HS-5 (cell line): ENCODE measurements around the gene SGSH.

Source experiments
- DNase-seq: peaks from one replicate; pipeline ENCODE4 v3.0.0-alpha.2; 2012; ENCODE audit warnings: low read depth

The SGSH gene

GRCh38 chr17:80183581-80184422, 36.3 kb downstream of the SGSH start:
- no peak for DNase-seq

DNA sequence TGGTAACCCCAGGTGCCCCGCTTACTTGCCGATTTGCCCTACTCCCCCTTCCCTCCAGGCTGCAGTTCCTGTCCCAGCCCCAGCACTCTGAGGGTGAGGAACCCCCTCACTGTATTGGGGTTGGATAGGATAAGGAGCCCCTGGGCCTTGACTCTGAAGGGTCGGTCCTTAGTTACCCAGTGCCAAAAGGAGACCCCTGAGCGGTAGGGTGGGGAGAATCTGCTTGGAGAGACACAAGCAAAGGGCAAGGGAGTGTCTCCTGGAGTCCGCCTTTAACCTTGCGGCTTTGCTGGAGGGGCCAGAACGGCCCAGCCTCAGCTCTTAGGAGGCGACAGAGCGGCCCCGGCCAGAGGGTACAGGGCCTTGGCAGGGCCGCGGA, 37.3 kb downstream of the SGSH start:
- no peak for DNase-seq

- DNase-seq = no peak
Measured at GRCh38 chr17:80182118-80182844, 37.9 kb downstream of the SGSH start.

DNA sequence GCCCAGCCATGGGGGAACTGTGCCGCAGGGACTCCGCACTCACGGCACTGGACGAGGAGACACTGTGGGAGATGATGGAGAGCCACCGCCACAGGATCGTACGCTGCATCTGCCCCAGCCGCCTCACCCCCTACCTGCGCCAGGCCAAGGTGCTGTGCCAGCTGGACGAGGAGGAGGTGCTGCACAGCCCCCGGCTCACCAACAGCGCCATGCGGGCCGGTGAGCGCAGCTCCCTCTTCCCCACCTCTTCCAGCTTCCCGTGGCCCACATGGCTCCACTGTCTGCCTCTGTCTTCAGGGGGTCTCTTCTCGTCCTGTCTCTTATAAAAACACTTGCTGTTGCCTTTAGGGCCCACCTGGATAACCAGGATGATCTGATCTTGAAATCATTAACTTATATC, 38.7 kb downstream of the SGSH start:
- DNase-seq = no peak

- DNase-seq = no peak
Measured at GRCh38 chr17:80180192-80180591, 39.9 kb downstream of the SGSH start.

DNA sequence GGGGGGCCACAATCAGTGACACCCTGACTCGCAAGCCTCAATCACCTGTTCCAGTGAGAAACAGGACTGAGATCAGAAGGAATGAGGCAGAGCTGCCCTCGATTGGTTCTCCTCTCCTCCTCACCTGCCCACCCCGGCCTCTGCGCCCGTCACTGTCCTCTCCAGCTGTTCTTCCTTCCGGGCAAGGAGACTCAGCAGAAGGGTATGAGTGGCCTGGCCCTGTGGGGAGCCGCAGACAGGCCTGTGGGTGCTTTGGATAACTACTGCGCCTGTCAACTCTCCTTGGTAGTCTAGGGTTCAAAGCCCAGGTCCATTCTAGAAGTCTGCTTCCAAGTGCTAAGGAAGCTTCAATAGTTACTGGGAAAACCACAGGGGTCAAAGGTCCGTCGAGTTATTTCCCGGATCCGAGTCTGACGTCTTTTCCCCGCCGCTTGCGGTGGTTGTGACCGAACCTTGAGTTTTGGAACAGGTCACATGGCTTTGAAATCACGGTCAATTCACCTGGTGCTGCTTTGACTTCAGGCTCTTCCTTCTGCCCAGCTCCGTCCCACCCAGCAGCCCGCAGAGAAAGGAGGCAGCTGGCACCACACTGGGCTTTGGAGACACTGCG, 42.0 kb downstream of the SGSH start:
- no peak for DNase-seq

DNA sequence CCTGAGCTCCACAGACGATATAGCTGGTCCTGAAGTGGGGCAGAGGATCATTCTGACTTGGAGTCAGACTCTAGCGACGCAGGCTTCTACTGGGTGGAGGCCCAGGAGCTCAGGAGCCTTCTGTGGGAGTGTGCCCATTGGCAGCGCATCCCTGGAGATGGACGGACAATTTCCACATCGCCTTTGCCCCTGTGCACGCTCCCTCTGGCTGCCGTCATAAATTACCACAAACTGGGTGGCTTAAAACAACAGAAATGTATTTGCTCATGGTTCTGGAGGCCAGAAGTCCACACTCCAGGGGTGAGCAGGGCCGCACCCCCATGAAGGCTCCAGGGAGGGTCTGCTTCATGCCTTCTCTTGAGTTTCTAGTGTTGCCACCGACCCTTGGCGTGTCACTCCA, 43.4 kb downstream of the SGSH start:
- DNase-seq = no peak

DNA sequence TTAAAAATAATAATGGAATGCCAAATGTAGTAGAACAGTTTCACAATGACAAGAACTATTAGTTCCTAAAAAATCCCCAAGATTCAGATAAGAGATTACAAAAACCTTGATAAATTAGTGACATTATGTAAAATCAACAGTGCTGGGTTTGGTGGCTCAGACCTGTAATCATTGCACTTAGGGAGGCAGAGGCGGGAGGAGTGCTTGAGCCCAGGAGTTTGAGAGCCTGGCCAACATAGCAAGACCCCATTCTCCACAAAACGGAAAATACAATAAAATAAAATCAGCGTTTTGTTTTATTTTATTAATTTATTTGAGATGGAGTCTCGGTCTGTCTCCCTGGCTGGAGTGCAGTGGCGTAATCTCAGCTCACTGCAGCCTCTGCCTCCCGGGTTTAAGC, 46.2 kb downstream of the SGSH start:
- DNase-seq = no peak

GRCh38 chr17:80173126-80173525, 47.0 kb downstream of the SGSH start:
- no peak for DNase-seq

DNA sequence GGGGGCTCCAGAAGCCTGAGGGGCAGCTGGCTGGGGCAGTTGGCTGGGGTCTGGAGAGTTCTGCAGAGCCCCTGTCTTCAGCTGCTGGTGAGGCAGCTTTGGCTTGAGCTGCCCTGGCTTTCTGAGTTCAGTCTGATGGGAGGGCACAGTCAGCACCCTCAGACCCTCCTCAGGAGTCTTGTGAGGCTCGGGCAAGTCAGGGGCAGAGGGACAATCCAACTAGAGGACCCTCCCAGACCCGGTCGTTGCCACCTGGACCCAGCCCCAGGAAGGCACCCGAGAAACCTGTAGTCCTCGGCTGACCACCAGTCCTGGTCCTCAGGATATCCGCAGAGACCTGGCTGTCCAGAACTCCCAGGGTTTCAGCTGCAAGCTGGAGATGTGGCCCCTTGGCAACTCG, 48.5 kb downstream of the SGSH start:
- DNase-seq = no peak

GRCh38 chr17:80169784-80170500, 50.2 kb downstream of the SGSH start, which contains the start of gene CARD14:
CARD14 (plus strand) TSS chr17:80170030; CDS start chr17:80181439, 11,409 bp downstream.
- DNase-seq = no peak

- no peak for DNase-seq
Measured at GRCh38 chr17:80169107-80169506, 51.0 kb downstream of the SGSH start.

DNA sequence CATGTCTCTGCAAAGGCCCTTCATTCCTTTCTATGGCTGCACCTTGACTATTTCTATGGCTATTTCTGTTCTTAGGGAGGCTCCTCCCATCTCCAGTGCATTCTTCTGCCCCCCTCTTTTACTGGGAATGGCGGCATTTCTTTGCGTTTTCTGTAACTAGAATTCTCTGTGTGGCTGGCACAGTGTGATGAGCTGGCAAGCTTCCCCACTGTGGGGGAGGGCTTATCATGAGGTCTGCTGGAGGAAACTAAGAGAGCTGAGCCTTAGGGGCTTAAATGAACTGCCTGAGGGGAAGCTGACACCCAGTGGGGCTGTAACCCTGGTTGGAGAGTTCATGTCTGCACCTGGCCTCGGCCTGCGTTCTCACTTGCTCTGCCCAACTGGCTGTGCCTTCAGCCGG, 51.8 kb downstream of the SGSH start:
- DNase-seq = no peak

- DNase-seq = no peak
Measured at GRCh38 chr17:80166446-80166845, 53.7 kb downstream of the SGSH start.

DNA sequence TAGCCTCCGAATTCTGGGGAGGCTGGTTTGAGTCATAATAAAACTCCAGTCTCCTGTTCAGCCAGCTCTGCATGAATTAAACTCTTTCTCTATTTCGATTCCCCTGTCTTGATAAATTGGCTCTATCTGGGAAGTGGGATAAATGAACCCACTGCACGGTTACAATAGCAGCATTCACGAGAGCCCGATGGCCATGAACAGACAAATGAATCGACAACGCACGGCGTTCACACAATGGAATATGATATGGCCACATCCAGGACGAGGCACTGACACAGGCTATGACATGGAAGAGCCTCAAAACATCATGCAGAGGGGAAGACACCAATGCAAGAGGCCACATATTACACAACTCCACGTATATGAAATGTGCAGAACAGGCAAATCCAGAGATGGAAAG, 55.9 kb downstream of the SGSH start:
- DNase-seq = no peak

GRCh38 chr17:80163336-80163735, 56.8 kb downstream of the SGSH start:
- DNase-seq = no peak

- no peak for DNase-seq
Measured at GRCh38 chr17:80160536-80160935, 59.6 kb downstream of the SGSH start.
